HG03045 (cell line): ENCODE measurements around the gene NXT1.
"Not testable (repeated sequence)": the region's sequence is repeated elsewhere in the genome, so short reads cannot be mapped to it uniquely, and the experiment has no call there.

Source experiments
- ATAC-seq: cut with Tn5 transposase; IDR thresholded peaks from one replicate; pipeline ENCODE4 v1.9.1; 2021; ENCODE audit warnings: mild to moderate bottlenecking, moderate library complexity; ENCODE audit not compliant: unreplicated experiment

NXT1 gene

GRCh38 chr20:23350196-23350903 lies at the start of gene NXT1:
NXT1 (plus strand) TSS chr20:23350791; CDS start chr20:23354042, 3,251 bp downstream.
- peak; percentile 85 for ATAC-seq

- ATAC-seq, result no peak
These were observed 49.0 kb upstream of the NXT1 start for GRCh38 chr20:23301436-23302050.

GRCh38 chr20:23302386-23302785 lies 48.2 kb upstream of the NXT1 start:
- no peak for ATAC-seq

GRCh38 chr20:23302801-23303200 lies 47.8 kb upstream of the NXT1 start:
- ATAC-seq, result no peak

- ATAC-seq, result no peak
These were observed 47.1 kb upstream of the NXT1 start for GRCh38 chr20:23303325-23304102.

- no peak for ATAC-seq
These were observed 46.0 kb upstream of the NXT1 start for GRCh38 chr20:23304616-23305015.

- ATAC-seq, result no peak
These were observed 45.5 kb upstream of the NXT1 start for GRCh38 chr20:23305098-23305497.

GRCh38 chr20:23307393-23307792 lies 43.2 kb upstream of the NXT1 start:
- ATAC-seq, result not testable (repeated sequence)

GRCh38 chr20:23308024-23308423 lies 42.6 kb upstream of the NXT1 start:
- ATAC-seq, result no peak

GRCh38 chr20:23308908-23309307 lies 41.7 kb upstream of the NXT1 start:
- no peak for ATAC-seq

GRCh38 chr20:23309781-23310180 lies 40.8 kb upstream of the NXT1 start:
- ATAC-seq, result no peak

GRCh38 chr20:23311947-23312506 lies 38.6 kb upstream of the NXT1 start:
- ATAC-seq, result no peak

- ATAC-seq, result no peak
These were observed 37.3 kb upstream of the NXT1 start for GRCh38 chr20:23313271-23313670.

GRCh38 chr20:23314699-23315098 lies 35.9 kb upstream of the NXT1 start:
- ATAC-seq, result no peak

- no peak for ATAC-seq
These were observed 35.5 kb upstream of the NXT1 start for GRCh38 chr20:23315099-23315498.

- ATAC-seq, result no peak
These were observed 34.0 kb upstream of the NXT1 start for GRCh38 chr20:23316626-23317025.

- ATAC-seq, result no peak
These were observed 33.5 kb upstream of the NXT1 start for GRCh38 chr20:23317081-23317480.

- ATAC-seq, result no peak
These were observed 32.2 kb upstream of the NXT1 start for GRCh38 chr20:23318347-23318746.

- no peak for ATAC-seq
These were observed 30.3 kb upstream of the NXT1 start for GRCh38 chr20:23320317-23320716.

- ATAC-seq, result no peak
These were observed 25.5 kb upstream of the NXT1 start for GRCh38 chr20:23325107-23325506.

GRCh38 chr20:23326774-23327173 lies 23.8 kb upstream of the NXT1 start:
- ATAC-seq, result no peak
